ENCODE data around the gene PTCH2.

The PTCH2 gene

DNA sequence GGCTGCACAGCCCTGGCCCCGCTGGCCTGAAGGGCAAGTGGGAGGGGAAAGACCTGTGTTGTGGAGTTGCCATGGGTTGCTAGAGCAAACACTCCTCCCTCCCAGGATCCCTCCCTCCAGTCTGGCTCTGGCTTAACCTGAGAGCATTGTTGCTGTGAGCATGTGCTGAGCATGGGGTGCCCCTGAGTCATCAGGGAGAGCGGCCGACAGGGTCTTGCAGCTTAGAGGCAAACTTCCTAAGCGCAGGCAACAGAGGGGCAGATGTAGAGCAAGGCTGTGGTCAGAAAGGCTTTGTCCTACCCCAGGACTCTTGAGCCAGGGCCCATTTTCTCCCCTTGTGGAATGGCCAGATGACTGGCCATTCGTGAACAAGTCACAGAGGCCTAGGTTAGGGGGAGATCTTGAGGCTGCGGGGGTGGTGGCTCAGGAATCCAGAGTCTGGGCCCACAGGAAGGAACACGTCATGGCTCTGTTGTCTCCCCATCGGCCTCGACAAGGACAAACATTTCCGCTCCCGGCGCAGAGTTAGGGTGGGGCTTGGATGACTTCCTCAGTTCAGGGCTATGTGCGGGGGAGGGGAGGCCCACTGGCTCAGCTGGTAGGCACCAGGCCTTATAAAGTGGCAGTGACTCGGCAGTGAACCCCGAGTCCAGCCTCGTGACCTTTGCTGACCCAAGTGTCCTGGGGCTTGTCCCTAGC lies 35.5 kb downstream of the PTCH2 start (continued):
- TF ChIP-seq, protein P1, sequence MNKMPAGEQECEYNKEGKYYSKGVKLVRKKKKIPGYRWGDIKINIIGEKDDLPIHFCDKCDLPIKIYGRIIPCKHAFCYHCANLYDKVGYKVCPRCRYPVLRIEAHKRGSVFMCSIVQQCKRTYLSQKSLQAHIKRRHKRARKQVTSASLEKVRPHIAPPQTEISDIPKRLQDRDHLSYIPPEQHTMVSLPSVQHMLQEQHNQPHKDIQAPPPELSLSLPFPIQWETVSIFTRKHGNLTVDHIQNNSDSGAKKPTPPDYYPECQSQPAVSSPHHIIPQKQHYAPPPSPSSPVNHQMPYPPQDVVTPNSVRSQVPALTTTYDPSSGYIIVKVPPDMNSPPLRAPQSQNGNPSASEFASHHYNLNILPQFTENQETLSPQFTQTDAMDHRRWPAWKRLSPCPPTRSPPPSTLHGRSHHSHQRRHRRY (tag by site-specific recombination; IDR thresholded peaks at IDR 0.05): no peak
- TF ChIP-seq, protein P2, sequence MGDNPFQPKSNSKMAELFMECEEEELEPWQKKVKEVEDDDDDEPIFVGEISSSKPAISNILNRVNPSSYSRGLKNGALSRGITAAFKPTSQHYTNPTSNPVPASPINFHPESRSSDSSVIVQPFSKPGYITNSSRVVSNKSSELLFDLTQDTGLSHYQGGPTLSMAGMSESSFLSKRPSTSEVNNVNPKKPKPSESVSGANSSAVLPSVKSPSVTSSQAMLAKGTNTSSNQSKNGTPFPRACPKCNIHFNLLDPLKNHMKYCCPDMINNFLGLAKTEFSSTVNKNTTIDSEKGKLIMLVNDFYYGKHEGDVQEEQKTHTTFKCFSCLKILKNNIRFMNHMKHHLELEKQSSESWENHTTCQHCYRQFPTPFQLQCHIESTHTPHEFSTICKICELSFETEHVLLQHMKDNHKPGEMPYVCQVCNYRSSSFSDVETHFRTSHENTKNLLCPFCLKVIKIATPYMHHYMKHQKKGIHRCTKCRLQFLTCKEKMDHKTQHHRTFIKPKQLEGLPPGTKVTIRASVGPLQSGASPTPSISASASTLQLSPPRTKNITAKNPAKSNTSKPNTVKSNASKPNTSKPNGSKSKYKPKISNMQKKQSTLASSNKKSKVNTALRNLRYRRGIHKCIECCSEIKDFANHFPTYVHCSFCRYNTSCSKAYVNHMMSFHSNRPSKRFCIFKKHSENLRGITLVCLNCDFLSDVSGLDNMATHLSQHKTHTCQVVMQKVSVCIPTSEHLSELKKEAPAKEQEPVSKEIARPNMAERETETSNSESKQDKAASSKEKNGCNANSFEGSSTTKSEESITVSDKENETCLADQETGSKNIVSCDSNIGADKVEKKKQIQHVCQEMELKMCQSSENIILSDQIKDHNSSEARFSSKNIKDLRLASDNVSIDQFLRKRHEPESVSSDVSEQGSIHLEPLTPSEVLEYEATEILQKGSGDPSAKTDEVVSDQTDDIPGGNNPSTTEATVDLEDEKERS (tag by site-specific recombination; IDR thresholded peaks at IDR 0.05): no peak
- TF ChIP-seq ZNF239 (tag by site-specific recombination; IDR thresholded peaks at IDR 0.05): no peak
- no peak for TF ChIP-seq MEIS1 (CRISPR knock-in tag; IDR thresholded peaks at IDR 0.05; ENCODE audit: borderline replicate concordance)
- 0 out of 2 replicates have a peak, but pooled peaks have one; percentile 38 for TF ChIP-seq ZNF2 (tag by site-specific recombination; IDR thresholded peaks at IDR 0.05)
- no peak for TF ChIP-seq ZNF169 (tag by site-specific recombination; IDR thresholded peaks at IDR 0.05)
- TF ChIP-seq HOXA7 (CRISPR knock-in tag; IDR thresholded peaks at IDR 0.05; ENCODE audit: borderline replicate concordance): no peak
- no peak for TF ChIP-seq ZNF221 (tag by site-specific recombination; IDR thresholded peaks at IDR 0.05; ENCODE audit: borderline replicate concordance)
- TF ChIP-seq, protein P3, sequence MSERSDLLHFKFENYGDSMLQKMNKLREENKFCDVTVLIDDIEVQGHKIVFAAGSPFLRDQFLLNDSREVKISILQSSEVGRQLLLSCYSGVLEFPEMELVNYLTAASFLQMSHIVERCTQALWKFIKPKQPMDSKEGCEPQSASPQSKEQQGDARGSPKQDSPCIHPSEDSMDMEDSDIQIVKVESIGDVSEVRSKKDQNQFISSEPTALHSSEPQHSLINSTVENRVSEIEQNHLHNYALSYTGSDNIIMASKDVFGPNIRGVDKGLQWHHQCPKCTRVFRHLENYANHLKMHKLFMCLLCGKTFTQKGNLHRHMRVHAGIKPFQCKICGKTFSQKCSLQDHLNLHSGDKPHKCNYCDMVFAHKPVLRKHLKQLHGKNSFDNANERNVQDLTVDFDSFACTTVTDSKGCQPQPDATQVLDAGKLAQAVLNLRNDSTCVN (tag by site-specific recombination; optimal IDR thresholded peaks at IDR 0.05): peak; percentile 20
- TF ChIP-seq ZNF140 (tag by site-specific recombination; IDR thresholded peaks at IDR 0.05): no peak
- no peak for TF ChIP-seq ZNF624 (tag by site-specific recombination; IDR thresholded peaks at IDR 0.05)
- TF ChIP-seq ZNF133 (tag by site-specific recombination; IDR thresholded peaks at IDR 0.05): no peak
- TF ChIP-seq EGR2 (tag by site-specific recombination; IDR thresholded peaks at IDR 0.05; ENCODE audit: low read depth): peak; percentile 33; the same call in 1 of the 2 replicates
- no peak for TF ChIP-seq ZNF146 (tag by site-specific recombination; IDR thresholded peaks at IDR 0.05)
- TF ChIP-seq ZNF654 (tag by site-specific recombination; IDR thresholded peaks at IDR 0.05; ENCODE audit: low read depth): no peak
- no peak for TF ChIP-seq RBAK (tag by site-specific recombination; IDR thresholded peaks at IDR 0.05)
- TF ChIP-seq, protein P4, sequence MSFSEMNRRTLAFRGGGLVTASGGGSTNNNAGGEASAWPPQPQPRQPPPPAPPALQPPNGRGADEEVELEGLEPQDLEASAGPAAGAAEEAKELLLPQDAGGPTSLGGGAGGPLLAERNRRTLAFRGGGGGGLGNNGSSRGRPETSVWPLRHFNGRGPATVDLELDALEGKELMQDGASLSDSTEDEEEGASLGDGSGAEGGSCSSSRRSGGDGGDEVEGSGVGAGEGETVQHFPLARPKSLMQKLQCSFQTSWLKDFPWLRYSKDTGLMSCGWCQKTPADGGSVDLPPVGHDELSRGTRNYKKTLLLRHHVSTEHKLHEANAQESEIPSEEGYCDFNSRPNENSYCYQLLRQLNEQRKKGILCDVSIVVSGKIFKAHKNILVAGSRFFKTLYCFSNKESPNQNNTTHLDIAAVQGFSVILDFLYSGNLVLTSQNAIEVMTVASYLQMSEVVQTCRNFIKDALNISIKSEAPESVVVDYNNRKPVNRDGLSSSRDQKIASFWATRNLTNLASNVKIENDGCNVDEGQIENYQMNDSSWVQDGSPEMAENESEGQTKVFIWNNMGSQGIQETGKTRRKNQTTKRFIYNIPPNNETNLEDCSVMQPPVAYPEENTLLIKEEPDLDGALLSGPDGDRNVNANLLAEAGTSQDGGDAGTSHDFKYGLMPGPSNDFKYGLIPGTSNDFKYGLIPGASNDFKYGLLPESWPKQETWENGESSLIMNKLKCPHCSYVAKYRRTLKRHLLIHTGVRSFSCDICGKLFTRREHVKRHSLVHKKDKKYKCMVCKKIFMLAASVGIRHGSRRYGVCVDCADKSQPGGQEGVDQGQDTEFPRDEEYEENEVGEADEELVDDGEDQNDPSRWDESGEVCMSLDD (tag by site-specific recombination; IDR thresholded peaks at IDR 0.05): peak; percentile 56
- TF ChIP-seq SP2 (tag by site-specific recombination; IDR thresholded peaks at IDR 0.05): peak; percentile 42; the same call in 1 of the 2 replicates
- TF ChIP-seq, protein P5, sequence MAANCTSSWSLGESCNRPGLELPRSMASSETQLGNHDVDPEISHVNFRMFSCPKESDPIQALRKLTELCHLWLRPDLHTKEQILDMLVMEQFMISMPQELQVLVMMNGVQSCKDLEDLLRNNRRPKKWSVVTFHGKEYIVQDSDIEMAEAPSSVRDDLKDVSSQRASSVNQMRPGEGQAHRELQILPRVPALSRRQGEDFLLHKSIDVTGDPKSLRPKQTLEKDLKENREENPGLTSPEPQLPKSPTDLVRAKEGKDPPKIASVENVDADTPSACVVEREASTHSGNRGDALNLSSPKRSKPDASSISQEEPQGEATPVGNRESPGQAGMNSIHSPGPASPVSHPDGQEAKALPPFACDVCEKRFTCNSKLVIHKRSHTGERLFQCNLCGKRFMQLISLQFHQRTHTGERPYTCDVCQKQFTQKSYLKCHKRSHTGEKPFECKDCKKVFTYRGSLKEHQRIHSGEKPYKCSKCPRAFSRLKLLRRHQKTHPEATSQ (tag by site-specific recombination; IDR thresholded peaks at IDR 0.05): 0 out of 2 replicates have a peak, but pooled peaks have one; percentile 36
- no peak for TF ChIP-seq ZNF426 (tag by site-specific recombination; IDR thresholded peaks at IDR 0.05)
- no peak for TF ChIP-seq ZNF211 (tag by site-specific recombination; IDR thresholded peaks at IDR 0.05; ENCODE audit: low read depth)
- TF ChIP-seq ZNF514 (tag by site-specific recombination; IDR thresholded peaks at IDR 0.05): no peak
- TF ChIP-seq SALL2 (tag by site-specific recombination; IDR thresholded peaks at IDR 0.05; ENCODE audit: borderline replicate concordance): no peak
- TF ChIP-seq, protein P6, sequence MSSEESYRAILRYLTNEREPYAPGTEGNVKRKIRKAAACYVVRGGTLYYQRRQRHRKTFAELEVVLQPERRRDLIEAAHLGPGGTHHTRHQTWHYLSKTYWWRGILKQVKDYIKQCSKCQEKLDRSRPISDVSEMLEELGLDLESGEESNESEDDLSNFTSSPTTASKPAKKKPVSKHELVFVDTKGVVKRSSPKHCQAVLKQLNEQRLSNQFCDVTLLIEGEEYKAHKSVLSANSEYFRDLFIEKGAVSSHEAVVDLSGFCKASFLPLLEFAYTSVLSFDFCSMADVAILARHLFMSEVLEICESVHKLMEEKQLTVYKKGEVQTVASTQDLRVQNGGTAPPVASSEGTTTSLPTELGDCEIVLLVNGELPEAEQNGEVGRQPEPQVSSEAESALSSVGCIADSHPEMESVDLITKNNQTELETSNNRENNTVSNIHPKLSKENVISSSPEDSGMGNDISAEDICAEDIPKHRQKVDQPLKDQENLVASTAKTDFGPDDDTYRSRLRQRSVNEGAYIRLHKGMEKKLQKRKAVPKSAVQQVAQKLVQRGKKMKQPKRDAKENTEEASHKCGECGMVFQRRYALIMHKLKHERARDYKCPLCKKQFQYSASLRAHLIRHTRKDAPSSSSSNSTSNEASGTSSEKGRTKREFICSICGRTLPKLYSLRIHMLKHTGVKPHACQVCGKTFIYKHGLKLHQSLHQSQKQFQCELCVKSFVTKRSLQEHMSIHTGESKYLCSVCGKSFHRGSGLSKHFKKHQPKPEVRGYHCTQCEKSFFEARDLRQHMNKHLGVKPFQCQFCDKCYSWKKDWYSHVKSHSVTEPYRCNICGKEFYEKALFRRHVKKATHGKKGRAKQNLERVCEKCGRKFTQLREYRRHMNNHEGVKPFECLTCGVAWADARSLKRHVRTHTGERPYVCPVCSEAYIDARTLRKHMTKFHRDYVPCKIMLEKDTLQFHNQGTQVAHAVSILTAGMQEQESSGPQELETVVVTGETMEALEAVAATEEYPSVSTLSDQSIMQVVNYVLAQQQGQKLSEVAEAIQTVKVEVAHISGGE (tag by site-specific recombination; conservative IDR thresholded peaks at IDR 0.05; ENCODE audit: low read depth): peak; percentile 40; the same call in 1 of the 2 replicates
- TF ChIP-seq ZNF837 (tag by site-specific recombination; IDR thresholded peaks at IDR 0.05): no peak
- no peak for TF ChIP-seq ZNF677 (tag by site-specific recombination; IDR thresholded peaks at IDR 0.05)
- no peak for TF ChIP-seq ZNF791 (tag by site-specific recombination; IDR thresholded peaks at IDR 0.05)

Measured in HEK293 (cell line).